Fibroblast of the aortic adventitia (primary cell): Measurements from ENCODE around the gene RPL10A. TPM values are rescaled to one million over a fixed set of nuclear protein-coding genes. Genes with fewer than 3 reads are reported as not detected.

ENCODE experiments used
- DNase-seq: peaks from one replicate; pipeline ENCODE4 v3.0.0-alpha.2; 2010; ENCODE audit warnings: low read depth
- H3K4me3 ChIP-seq: 2 replicates; pipeline ENCODE4 v1.5.1; 2011; ENCODE audit warnings: low read depth, mild to moderate bottlenecking, control low read depth, low read length, moderate library complexity
- total RNA-seq: library from RNA; depleted of rRNA; stranded (reverse); fragments of >200 nt; gene quantifications from 2 replicates; pipeline ENCODE4 v1.2.3, GENCODE V29; 2012; ENCODE audit warnings: low replicate concordance
- TF ChIP-seq, protein P1 (sequence below): IDR thresholded peaks from 2 replicates; pipeline ENCODE4 v1.5.1; 2011; ENCODE audit warnings: mild to moderate bottlenecking, low read length, control low read depth, inconsistent platforms; ENCODE audit not compliant: insufficient read depth

The RPL10A gene
- total RNA-seq = 778 and 1,853 TPM in 2 replicates

DNA sequence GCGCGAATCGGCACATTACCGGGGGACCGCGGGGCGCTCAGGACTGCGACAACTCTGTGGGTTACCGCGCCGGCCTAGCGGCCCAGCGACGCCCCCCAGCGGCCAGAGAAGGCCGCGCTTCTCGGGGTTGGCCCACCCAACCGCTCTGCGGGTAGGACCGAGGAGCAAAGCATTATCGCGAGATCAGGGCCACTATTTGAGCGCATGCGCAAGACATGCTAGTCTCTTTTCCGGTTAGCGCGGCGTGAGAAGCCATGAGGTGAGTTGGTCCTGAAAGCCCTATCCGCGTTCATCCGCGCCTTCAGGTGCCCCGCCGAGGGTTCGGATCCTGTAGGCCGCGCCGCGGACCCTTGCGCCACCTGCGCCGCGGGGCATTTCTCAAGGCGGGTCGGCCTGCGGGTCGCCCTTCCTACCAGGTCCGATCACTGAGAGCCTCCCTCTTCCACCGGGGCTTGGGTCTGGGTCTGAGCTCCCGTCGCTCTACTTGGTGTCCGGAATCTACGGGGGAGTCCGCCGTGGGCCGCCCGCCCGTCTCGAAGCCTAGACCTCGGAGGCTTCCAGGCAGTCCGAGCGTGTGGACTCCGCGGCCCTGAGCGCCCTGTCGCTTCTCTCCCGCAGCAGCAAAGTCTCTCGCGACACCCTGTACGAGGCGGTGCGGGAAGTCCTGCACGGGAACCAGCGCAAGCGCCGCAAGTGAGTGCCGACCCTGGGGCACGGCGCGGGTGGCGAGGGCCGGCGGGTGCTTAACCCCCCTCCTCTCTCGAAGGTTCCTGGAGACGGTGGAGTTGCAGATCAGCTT, at the start of gene RPL10A:
RPL10A (plus strand) TSS at position 221 of the 799 bp plus-strand sequence; CDS start at position 255, 34 bp downstream.
- H3K4me3 ChIP-seq = peak within 1 kb of the TSS; percentile 89
- DNase-seq = peak; percentile 99
- TF ChIP-seq, protein P1, sequence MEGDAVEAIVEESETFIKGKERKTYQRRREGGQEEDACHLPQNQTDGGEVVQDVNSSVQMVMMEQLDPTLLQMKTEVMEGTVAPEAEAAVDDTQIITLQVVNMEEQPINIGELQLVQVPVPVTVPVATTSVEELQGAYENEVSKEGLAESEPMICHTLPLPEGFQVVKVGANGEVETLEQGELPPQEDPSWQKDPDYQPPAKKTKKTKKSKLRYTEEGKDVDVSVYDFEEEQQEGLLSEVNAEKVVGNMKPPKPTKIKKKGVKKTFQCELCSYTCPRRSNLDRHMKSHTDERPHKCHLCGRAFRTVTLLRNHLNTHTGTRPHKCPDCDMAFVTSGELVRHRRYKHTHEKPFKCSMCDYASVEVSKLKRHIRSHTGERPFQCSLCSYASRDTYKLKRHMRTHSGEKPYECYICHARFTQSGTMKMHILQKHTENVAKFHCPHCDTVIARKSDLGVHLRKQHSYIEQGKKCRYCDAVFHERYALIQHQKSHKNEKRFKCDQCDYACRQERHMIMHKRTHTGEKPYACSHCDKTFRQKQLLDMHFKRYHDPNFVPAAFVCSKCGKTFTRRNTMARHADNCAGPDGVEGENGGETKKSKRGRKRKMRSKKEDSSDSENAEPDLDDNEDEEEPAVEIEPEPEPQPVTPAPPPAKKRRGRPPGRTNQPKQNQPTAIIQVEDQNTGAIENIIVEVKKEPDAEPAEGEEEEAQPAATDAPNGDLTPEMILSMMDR = peak; percentile 97

DNA sequence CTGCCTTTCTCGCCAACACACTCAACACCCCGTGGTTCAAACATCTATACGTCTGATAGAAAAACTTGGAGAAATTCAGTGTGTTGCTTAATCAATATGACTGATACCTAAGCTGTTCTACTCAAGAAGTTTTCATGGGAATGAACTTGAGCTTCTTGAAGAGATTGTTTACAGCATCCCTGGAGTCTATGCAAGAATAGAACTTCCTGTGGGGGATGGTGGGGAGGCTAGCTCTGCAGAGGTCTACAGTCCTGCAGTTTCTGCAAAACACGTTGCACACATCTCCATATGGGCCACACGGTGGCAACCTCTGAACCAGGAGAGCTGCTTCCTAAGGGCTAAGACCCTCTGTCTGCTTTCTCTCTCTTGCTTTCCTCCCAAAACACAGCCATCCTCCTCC, 48.8 kb upstream of the RPL10A start:
- DNase-seq = peak; percentile 36
- TF ChIP-seq, protein P1 = peak; percentile 18
- H3K4me3 ChIP-seq = no peak overlapping the region

DNA sequence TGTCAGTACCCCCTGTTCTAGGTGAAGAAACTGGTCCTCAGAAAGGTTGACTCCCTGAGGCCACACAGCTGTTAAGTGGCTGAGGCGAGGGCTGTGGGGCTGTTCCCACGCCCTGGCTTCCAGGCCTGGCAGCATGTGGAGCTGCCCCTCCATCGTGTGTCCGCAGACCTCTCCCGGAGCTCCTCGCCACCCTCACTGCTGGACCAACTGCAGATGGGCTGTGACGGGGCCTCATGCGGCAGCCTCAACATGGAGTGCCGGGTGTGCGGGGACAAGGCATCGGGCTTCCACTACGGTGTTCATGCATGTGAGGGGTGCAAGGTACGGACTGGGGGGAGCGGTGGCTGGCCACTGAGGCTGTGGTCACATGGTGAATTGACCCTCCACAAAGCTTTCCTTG, 48.2 kb upstream of the RPL10A start:
- no peak overlapping the region for H3K4me3 ChIP-seq
- TF ChIP-seq, protein P1 = no peak
- DNase-seq = no peak

DNA sequence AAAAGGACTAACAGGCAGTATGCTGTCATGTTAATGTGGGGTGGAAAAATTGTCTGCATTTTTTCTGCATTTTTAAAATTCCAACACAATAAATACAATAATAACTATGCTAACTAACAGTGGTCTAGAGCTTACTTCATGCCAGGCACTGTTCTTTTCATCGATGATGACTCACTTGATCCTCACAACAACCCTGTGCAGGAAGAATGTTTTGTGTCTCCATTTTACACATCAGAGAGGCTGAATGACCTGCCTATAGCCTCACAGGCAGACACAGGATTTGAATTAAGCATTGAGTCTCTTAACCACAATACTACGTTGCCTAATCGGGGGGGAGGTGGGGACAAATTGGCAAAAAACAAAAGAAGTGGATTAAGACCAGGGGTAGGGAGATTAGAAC, 42.9 kb upstream of the RPL10A start:
- TF ChIP-seq, protein P1 = no peak
- no peak overlapping the region for H3K4me3 ChIP-seq
- DNase-seq = peak; percentile 91

DNA sequence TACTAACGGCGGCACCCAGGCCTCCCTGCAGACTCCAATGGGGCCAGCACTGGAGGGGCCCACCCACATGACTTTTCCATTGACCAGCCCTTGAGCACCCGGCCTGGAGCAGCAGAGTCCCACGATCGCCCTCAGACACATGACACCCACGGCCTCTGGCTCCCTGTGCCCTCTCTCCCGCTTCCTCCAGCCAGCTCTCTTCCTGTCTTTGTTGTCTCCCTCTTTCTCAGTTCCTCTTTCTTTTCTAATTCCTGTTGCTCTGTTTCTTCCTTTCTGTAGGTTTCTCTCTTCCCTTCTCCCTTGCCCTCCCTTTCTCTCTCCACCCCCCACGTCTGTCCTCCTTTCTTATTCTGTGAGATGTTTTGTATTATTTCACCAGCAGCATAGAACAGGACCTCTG, 42.1 kb upstream of the RPL10A start:
- no peak for DNase-seq
- no peak overlapping the region for H3K4me3 ChIP-seq
- TF ChIP-seq, protein P1 = no peak

DNA sequence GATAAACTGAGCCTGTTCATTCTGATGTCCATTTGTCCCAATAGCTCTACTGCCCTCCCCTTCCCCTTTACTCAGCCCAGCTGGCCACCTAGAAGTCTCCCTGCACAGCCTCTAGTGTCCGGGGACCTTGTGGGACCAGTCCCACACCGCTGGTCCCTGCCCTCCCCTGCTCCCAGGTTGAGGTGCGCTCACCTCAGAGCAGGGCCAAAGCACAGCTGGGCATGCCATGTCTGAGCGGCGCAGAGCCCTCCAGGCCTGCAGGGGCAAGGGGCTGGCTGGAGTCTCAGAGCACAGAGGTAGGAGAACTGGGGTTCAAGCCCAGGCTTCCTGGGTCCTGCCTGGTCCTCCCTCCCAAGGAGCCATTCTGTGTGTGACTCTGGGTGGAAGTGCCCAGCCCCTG, 40.8 kb upstream of the RPL10A start:
- TF ChIP-seq, protein P1 = no peak
- no peak for DNase-seq
- H3K4me3 ChIP-seq = no peak overlapping the region
